Measurements from ENCODE around the gene YDJC. TPM values are rescaled to one million over a fixed set of nuclear protein-coding genes. Genes with fewer than 3 reads are reported as not detected.

YDJC gene
- total and polyA plus RNA-seq, 9 of the 15 experiments (the other 6 are each of a cell fraction or from before 2014, with no cell fraction given): 13.5 to 871 (median 164) TPM

DNA sequence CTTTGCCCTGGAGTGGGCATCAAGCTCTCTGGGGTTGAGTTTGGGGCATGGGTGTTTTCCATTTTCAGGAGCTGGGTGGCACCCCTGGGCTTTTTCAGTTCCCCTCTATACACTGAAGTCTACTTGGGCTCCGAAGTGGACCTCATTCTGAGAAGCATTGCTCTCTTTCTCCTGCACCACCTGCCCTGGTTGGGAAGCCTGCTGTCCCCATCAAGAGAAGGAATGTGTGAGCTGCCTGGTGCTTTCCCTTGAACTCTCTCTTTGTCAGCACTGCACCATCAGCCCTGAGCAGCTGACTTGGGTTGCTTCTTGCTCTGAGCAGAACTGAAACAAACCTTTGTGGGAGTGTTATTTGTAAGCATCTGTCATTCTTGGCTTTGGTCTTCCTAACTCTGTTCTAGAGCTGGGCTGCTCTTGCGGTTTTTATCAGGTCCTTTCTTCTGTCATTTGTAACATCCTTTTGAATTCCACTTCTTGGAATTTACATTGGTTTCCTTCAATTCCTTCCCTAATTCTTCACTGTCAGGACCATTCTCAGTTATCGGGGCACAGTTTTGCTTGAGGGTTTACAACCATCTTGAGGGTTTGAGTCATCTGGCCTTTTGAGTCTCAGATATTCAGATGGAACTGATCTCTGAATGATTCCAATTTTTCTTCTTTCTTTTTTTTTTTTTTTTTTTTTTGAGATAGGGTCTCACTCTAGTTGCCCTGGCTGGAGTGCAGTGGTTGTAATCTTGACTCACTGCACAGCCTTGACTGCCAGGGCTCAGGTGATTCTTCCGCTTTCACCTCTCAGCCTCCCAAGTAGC is 41.8 kb downstream of the YDJC start (continued):
- TF ChIP-seq, protein P1, sequence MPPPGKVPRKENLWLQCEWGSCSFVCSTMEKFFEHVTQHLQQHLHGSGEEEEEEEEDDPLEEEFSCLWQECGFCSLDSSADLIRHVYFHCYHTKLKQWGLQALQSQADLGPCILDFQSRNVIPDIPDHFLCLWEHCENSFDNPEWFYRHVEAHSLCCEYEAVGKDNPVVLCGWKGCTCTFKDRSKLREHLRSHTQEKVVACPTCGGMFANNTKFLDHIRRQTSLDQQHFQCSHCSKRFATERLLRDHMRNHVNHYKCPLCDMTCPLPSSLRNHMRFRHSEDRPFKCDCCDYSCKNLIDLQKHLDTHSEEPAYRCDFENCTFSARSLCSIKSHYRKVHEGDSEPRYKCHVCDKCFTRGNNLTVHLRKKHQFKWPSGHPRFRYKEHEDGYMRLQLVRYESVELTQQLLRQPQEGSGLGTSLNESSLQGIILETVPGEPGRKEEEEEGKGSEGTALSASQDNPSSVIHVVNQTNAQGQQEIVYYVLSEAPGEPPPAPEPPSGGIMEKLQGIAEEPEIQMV (tag; conservative IDR thresholded peaks at IDR 0.05; ENCODE audit: low read depth): no peak
- TF ChIP-seq ZNF175 (CRISPR knock-in tag; IDR thresholded peaks at IDR 0.05; ENCODE audit: low read depth) (peak; percentile 87), ZNF184 (CRISPR knock-in tag; IDR thresholded peaks at IDR 0.05) (no peak), MEF2A (IDR thresholded peaks at IDR 0.05; ENCODE audit: control insufficient read depth, low read depth, low read length) (no peak), SMAD2 (IDR thresholded peaks at IDR 0.05; ENCODE audit: low read depth, low read length) (no peak), NFIX (CRISPR knock-in tag; IDR thresholded peaks at IDR 0.05; ENCODE audit: low read depth) (0 out of 2 replicates have a peak, but pooled peaks have one; percentile 23), POLR2AphosphoS5 (IDR thresholded peaks at IDR 0.05; ENCODE audit: control insufficient read depth, insufficient read depth, low read depth, low read length) (no peak; the same call in 1 of the 2 replicates), LARP7 (IDR thresholded peaks at IDR 0.05) (no peak), ZNF444 (CRISPR knock-in tag; IDR thresholded peaks at IDR 0.05) (no peak), LCOR (CRISPR knock-in tag; IDR thresholded peaks at IDR 0.05) (no peak), ARNT (IDR thresholded peaks at IDR 0.05) (no peak), TGIF2 (CRISPR knock-in tag; IDR thresholded peaks at IDR 0.05) (no peak), RFX7 (CRISPR knock-in tag; IDR thresholded peaks at IDR 0.05) (no peak), CBX3 (IDR thresholded peaks at IDR 0.05; ENCODE audit: borderline replicate concordance in 1 of 2, low read length in 2 of 2) (peak in 1 of 2 experiments; percentile 28; a peak in 1 of 3 replicates), MXI1 (IDR thresholded peaks at IDR 0.05; ENCODE audit: low read depth, low read length) (no peak), FOXP1 (CRISPR knock-in tag; IDR thresholded peaks at IDR 0.05) (no peak), SMAD3 (CRISPR knock-in tag; conservative IDR thresholded peaks at IDR 0.05) (peak; percentile 85), STAT5B (CRISPR knock-in tag; IDR thresholded peaks at IDR 0.05) (no peak), ZNF3 (CRISPR knock-in tag; IDR thresholded peaks at IDR 0.05) (no peak), NR4A1 (CRISPR knock-in tag; IDR thresholded peaks at IDR 0.05) (0 out of 2 replicates have a peak, but pooled peaks have one; percentile 78), NR4A1 (tag; IDR thresholded peaks at IDR 0.05) (no peak), SAFB (IDR thresholded peaks at IDR 0.05; ENCODE audit: borderline replicate concordance, low read depth, low read length) (no peak), ASH1L (IDR thresholded peaks at IDR 0.05; ENCODE audit: borderline replicate concordance, low read depth, partially characterized antibody) (no peak)
- TF ChIP-seq, protein P2, sequence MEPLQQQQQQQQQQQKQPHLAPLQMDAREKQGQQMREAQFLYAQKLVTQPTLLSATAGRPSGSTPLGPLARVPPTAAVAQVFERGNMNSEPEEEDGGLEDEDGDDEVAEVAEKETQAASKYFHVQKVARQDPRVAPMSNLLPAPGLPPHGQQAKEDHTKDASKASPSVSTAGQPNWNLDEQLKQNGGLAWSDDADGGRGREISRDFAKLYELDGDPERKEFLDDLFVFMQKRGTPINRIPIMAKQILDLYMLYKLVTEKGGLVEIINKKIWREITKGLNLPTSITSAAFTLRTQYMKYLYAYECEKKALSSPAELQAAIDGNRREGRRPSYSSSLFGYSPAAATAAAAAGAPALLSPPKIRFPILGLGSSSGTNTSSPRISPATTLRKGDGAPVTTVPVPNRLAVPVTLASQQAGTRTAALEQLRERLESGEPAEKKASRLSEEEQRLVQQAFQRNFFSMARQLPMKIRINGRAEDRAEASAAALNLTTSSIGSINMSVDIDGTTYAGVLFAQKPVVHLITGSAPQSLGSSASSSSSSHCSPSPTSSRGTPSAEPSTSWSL (CRISPR knock-in tag; IDR thresholded peaks at IDR 0.05; ENCODE audit: borderline replicate concordance): 0 out of 2 replicates have a peak, but pooled peaks have one; percentile 30
- TF ChIP-seq, protein P3, sequence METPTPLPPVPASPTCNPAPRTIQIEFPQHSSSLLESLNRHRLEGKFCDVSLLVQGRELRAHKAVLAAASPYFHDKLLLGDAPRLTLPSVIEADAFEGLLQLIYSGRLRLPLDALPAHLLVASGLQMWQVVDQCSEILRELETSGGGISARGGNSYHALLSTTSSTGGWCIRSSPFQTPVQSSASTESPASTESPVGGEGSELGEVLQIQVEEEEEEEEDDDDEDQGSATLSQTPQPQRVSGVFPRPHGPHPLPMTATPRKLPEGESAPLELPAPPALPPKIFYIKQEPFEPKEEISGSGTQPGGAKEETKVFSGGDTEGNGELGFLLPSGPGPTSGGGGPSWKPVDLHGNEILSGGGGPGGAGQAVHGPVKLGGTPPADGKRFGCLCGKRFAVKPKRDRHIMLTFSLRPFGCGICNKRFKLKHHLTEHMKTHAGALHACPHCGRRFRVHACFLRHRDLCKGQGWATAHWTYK (CRISPR knock-in tag; IDR thresholded peaks at IDR 0.05): peak; percentile 65

Data from K562 (cell line).